Measurements from ENCODE around the gene MTM1.

The MTM1 gene

GRCh38 chrX:150548684-150549083 lies 19.7 kb upstream of the MTM1 start:
- DNase-seq (ENCODE audit: low read depth) = no peak

- no peak for DNase-seq (ENCODE audit: low read depth)
Measured at GRCh38 chrX:150551963-150552362, 16.5 kb upstream of the MTM1 start.

- DNase-seq (ENCODE audit: low read depth) = no peak
Measured at GRCh38 chrX:150558424-150558823, 10.0 kb upstream of the MTM1 start.

- no peak for DNase-seq (ENCODE audit: low read depth)
Measured at GRCh38 chrX:150564838-150565237, 3.6 kb upstream of the MTM1 start.

- no peak for DNase-seq (ENCODE audit: low read depth)
Measured at GRCh38 chrX:150565551-150565950, 2.9 kb upstream of the MTM1 start.

- DNase-seq (ENCODE audit: low read depth) = no peak
Measured at GRCh38 chrX:150566734-150567182, 1.7 kb upstream of the MTM1 start.

GRCh38 chrX:150567645-150568319 lies 639 bp upstream of the MTM1 start:
- DNase-seq (ENCODE audit: low read depth) = no peak

- no peak for DNase-seq (ENCODE audit: low read depth)
Measured at GRCh38 chrX:150569155-150569477, 695 bp downstream of the MTM1 start.

GRCh38 chrX:150570512-150570911 lies 2.1 kb downstream of the MTM1 start:
- DNase-seq (ENCODE audit: low read depth) = no peak

GRCh38 chrX:150572206-150572605 lies 3.8 kb downstream of the MTM1 start:
- DNase-seq (ENCODE audit: low read depth) = no peak

- DNase-seq (ENCODE audit: low read depth) = no peak
Measured at GRCh38 chrX:150573106-150573505, 4.7 kb downstream of the MTM1 start.

- DNase-seq (ENCODE audit: low read depth) = no peak
Measured at GRCh38 chrX:150573702-150574101, 5.3 kb downstream of the MTM1 start.

- DNase-seq (ENCODE audit: low read depth) = no peak
Measured at GRCh38 chrX:150574559-150575418, 6.4 kb downstream of the MTM1 start.

- no peak for DNase-seq (ENCODE audit: low read depth)
Measured at GRCh38 chrX:150575419-150575814, 7.0 kb downstream of the MTM1 start.

GRCh38 chrX:150577174-150577573 lies 8.8 kb downstream of the MTM1 start:
- DNase-seq (ENCODE audit: low read depth) = no peak

GRCh38 chrX:150581093-150581775 lies 12.8 kb downstream of the MTM1 start:
- DNase-seq (ENCODE audit: low read depth) = peak; percentile 38

- no peak for DNase-seq (ENCODE audit: low read depth)
Measured at GRCh38 chrX:150582338-150582948, 14.0 kb downstream of the MTM1 start.

GRCh38 chrX:150587585-150588503 lies 19.4 kb downstream of the MTM1 start:
- peak; percentile 9 for DNase-seq (ENCODE audit: low read depth)

- DNase-seq (ENCODE audit: low read depth) = no peak
Measured at GRCh38 chrX:150594584-150594983, 26.2 kb downstream of the MTM1 start.

GRCh38 chrX:150599226-150599625 lies 30.8 kb downstream of the MTM1 start:
- DNase-seq (ENCODE audit: low read depth) = no peak

- DNase-seq (ENCODE audit: low read depth) = no peak
Measured at GRCh38 chrX:150602296-150602695, 33.9 kb downstream of the MTM1 start.

Data from stromal cell of bone marrow (primary cell).